ENCODE results near the gene TAOK2. TPM values are rescaled to one million over a fixed set of nuclear protein-coding genes. Genes with fewer than 3 reads are reported as not detected.

The TAOK2 gene
- total and polyA plus RNA-seq, 2 of the 4 experiments (the other 2 are of a cell fraction) = 23.0 to 31.7 TPM

- no peak overlapping the region for H4K5ac ChIP-seq (ENCODE audit: low read depth, low read length)
- no peak overlapping the region for H2BK20ac ChIP-seq (ENCODE audit: low read depth, low read length)
- no peaks in the 10 kb centered on the region for H3K79me1 ChIP-seq (ENCODE audit: low read depth in 1 of 2, low read length in 2 of 2)
- H2AK9ac ChIP-seq (replicated peaks; ENCODE audit: low read depth, low read length, poor library complexity) = no peak overlapping the region
- in situ Hi-C loops (cut with MboI; ENCODE audit: low sequenced_read_pairs) = no loop called here
- H4K8ac ChIP-seq (ENCODE audit: low read depth in 2 of 2, low read length in 2 of 2) = no peak overlapping the region
- ChIA-PET POLR2A (ENCODE audit: unreplicated experiment) (no interaction called here), CTCF (no interaction called here)
- no peak overlapping the region for H3K4me3 ChIP-seq (ENCODE audit: insufficient read depth, low read depth, low read length)
- 0 out of 2 replicates have a peak, but pooled peaks cover under 1% of the 10 kb centered on the region for H3K9me1 ChIP-seq (ENCODE audit: insufficient read depth, low read length)
- no peak overlapping the region for H3K4ac ChIP-seq (ENCODE audit: low read depth, low read length)
- no TSS peak for BruUV-seq (replicated peaks)
- no peak overlapping the region for H3K27ac ChIP-seq (ENCODE audit: insufficient read depth, low read length)
- intact Hi-C loops (cut with micrococcal nuclease) = no loop called here
- H2AK5ac ChIP-seq (ENCODE audit: low read depth, low read length) = no peak overlapping the region
- H4K91ac ChIP-seq (ENCODE audit: insufficient read depth, low read depth, low read length) = no peak overlapping the region
- no peaks in the 10 kb centered on the region for H3K27me3 ChIP-seq (ENCODE audit: control insufficient read depth, insufficient read depth, low read length)
- TF ChIP-seq RAD21 (IDR thresholded peaks at IDR 0.05; ENCODE audit: low read length) (no peak), POLR2A (IDR thresholded peaks at IDR 0.05; ENCODE audit: low read depth, low read length) (no peak), RCOR1 (IDR thresholded peaks at IDR 0.05; ENCODE audit: insufficient replicate concordance, low read length) (no peak), RFX5 (IDR thresholded peaks at IDR 0.05; ENCODE audit: low read depth, low read length) (no peak), ELK1 (IDR thresholded peaks at IDR 0.05; ENCODE audit: borderline replicate concordance, low read depth, low read length) (no peak), FOS (IDR thresholded peaks at IDR 0.05; ENCODE audit: low read depth, low read length) (no peak), NFE2L2 (IDR thresholded peaks at IDR 0.05; ENCODE audit: low read depth, low read length) (no peak), MXI1 (IDR thresholded peaks at IDR 0.05; ENCODE audit: borderline replicate concordance, low read depth, low read length) (no peak)
- H3K9ac ChIP-seq (ENCODE audit: low read depth, low read length) = no peak overlapping the region
- no peak overlapping the region for H3K14ac ChIP-seq (replicated peaks; ENCODE audit: low read depth, low read length)
- H3K56ac ChIP-seq (ENCODE audit: extremely low read depth, insufficient read depth, low read length) = no peak overlapping the region
- no peak overlapping the region for H3K23ac ChIP-seq (ENCODE audit: low read depth, low read length)
- H3K36me3 ChIP-seq (ENCODE audit: control insufficient read depth, insufficient read depth, low read length) = no peaks in the 10 kb centered on the region
- WGBS, 2 experiments (ENCODE audit: extremely low coverage in 2 of 2, insufficient read length in 1 of 2) = 80% methylated on average over 1 of the region's 2 CpGs; no CpG with 5 or more reads in 1 of the 2 experiments
- H3K18ac ChIP-seq (ENCODE audit: low read depth, low read length) = no peak overlapping the region
- H3K9me3 ChIP-seq (ENCODE audit: control insufficient read depth, insufficient read depth, low read length) = no peaks in the 10 kb centered on the region
- peaks cover 4% of the 10 kb centered on the region for H3K4me1 ChIP-seq (ENCODE audit: control insufficient read depth, insufficient read depth, low read length)
- H3K4me2 ChIP-seq (ENCODE audit: low read depth, low read length) = no peak overlapping the region
- ATAC-seq (ENCODE audit: low read depth) (no peak), DNase-seq (no peak)
- no peak overlapping the region for H2BK15ac ChIP-seq (ENCODE audit: low read depth, low read length)
- no peak overlapping the region for H2BK120ac ChIP-seq (ENCODE audit: low read depth, low read length)
- no peak overlapping the region for H2AFZ ChIP-seq (replicated peaks; ENCODE audit: low read length, poor library complexity)
- H2BK5ac ChIP-seq (ENCODE audit: low read depth, low read length, poor library complexity, severe bottlenecking) = no peak overlapping the region
- dilution Hi-C loops (cut with HindIII; ENCODE audit: low sequenced_read_pairs, unreplicated experiment) = no loop called here
- no peaks in the 10 kb centered on the region; the same call in 1 of the 2 replicates for H4K20me1 ChIP-seq (ENCODE audit: insufficient read depth, low read length)
Observed at GRCh38 chr16:29947897-29948296, 25.8 kb upstream of the TAOK2 start.
